Prostate gland (tissue), 2 donors: Measurements from ENCODE around the gene FAH.

Source experiments
- POLR2A ChIP-seq: fragments of 450-650 bp; IDR thresholded peaks from one replicate; pipeline ENCODE4 v1.6.1; 2016; ENCODE audit warnings: antibody characterized with exemption, mild to moderate bottlenecking
- POLR2AphosphoS5 ChIP-seq: sonication (generic); formaldehyde crosslinking; IDR thresholded peaks from one replicate; pipeline ENCODE4 v1.6.1; 2017; ENCODE audit warnings: antibody characterized with exemption
- TF ChIP-seq, protein P1 (sequence below), 4 experiments: fragments of 200-600 bp in 2 of 4; fragments of 450-650 bp in 2 of 4; sonication (generic) in 2 of 4; IDR thresholded peaks; 1 replicate in 3 of 4; 2 replicates in 1 of 4; pipeline ENCODE4 v1.5.1; 2016 to 2019; ENCODE audit warnings: antibody characterized with exemption in 4 of 4, mild to moderate bottlenecking in 2 of 4, moderate library complexity in 2 of 4

DNA sequence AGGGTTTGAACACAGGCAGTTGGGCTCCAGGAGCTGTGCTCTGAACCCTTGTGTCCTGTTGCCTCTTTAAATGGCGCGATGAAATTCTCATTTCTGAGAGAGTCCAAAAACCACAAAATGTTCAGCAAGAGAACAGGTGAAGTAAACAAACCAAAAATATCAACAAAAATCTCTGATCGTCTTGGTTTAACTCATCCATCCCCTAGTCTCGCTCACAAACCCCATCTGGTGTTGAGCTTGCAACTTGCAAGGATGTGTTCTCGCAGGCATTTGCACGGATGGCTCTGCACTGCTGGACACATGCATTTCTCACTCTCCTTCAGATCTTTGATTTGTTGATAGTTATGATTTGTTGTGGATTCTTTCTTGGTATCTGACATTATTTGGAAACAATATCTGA lies 31.1 kb downstream of the FAH start:
- TF ChIP-seq POLR2A (no peak), POLR2AphosphoS5 (no peak)
- TF ChIP-seq, protein P1, sequence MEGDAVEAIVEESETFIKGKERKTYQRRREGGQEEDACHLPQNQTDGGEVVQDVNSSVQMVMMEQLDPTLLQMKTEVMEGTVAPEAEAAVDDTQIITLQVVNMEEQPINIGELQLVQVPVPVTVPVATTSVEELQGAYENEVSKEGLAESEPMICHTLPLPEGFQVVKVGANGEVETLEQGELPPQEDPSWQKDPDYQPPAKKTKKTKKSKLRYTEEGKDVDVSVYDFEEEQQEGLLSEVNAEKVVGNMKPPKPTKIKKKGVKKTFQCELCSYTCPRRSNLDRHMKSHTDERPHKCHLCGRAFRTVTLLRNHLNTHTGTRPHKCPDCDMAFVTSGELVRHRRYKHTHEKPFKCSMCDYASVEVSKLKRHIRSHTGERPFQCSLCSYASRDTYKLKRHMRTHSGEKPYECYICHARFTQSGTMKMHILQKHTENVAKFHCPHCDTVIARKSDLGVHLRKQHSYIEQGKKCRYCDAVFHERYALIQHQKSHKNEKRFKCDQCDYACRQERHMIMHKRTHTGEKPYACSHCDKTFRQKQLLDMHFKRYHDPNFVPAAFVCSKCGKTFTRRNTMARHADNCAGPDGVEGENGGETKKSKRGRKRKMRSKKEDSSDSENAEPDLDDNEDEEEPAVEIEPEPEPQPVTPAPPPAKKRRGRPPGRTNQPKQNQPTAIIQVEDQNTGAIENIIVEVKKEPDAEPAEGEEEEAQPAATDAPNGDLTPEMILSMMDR (IDR thresholded peaks at IDR 0.05) = no peak
